ENCODE results near the gene NODAL.

GRCh38 chr10:70455213-70455630 is 13.7 kb upstream of the NODAL start:
- TF ChIP-seq POLR2AphosphoS5 (IDR thresholded peaks at IDR 0.05; ENCODE audit: low read depth) (peak; percentile 28; the same call in 1 of the 2 replicates), CTCF (conservative IDR thresholded peaks at IDR 0.05; ENCODE audit: low read depth in 2 of 2) (no peak), EZH2 (IDR thresholded peaks at IDR 0.05; ENCODE audit: low read depth, unreplicated experiment) (no peak), REST (IDR thresholded peaks at IDR 0.05; ENCODE audit: unreplicated experiment) (no peak), NANOG (IDR thresholded peaks at IDR 0.05; ENCODE audit: borderline replicate concordance) (peak; percentile 82), EZH2phosphoT487 (IDR thresholded peaks at IDR 0.05; ENCODE audit: unreplicated experiment) (no peak)

Measured in GM23338 (cell line).